NCI-H1092 treated with DMSO at 0.1 percent for 48 hours (cell line): ENCODE measurements around the gene ADAM19.

Source experiments
- DNase-seq: peaks from one replicate; lab custom pipeline; 2025; lab: John Stamatoyannopoulos, UW

Gene ADAM19

GRCh38 chr5:157594675-157595459 lies 19.3 kb upstream of the ADAM19 start:
- DNase-seq: no peak

- DNase-seq: no peak
These were observed 18.7 kb upstream of the ADAM19 start for GRCh38 chr5:157594257-157594656.

GRCh38 chr5:157593052-157593757 lies 17.6 kb upstream of the ADAM19 start:
- DNase-seq: no peak

- DNase-seq: no peak
These were observed 17.0 kb upstream of the ADAM19 start for GRCh38 chr5:157592594-157592993.

- no peak for DNase-seq
These were observed 14.9 kb upstream of the ADAM19 start for GRCh38 chr5:157590478-157590877.

- no peak for DNase-seq
These were observed 9.1 kb upstream of the ADAM19 start for GRCh38 chr5:157584628-157585027.

- DNase-seq: no peak
These were observed 7.4 kb upstream of the ADAM19 start for GRCh38 chr5:157582731-157583620.

GRCh38 chr5:157581901-157582300 lies 6.3 kb upstream of the ADAM19 start:
- DNase-seq: no peak

- no peak for DNase-seq
These were observed 2.7 kb upstream of the ADAM19 start for GRCh38 chr5:157578079-157578780.

GRCh38 chr5:157576678-157577077 lies 1.1 kb upstream of the ADAM19 start:
- DNase-seq: no peak

- peak; percentile 24 for DNase-seq
These were observed 857 bp downstream of the ADAM19 start for GRCh38 chr5:157574456-157575380.

- no peak for DNase-seq
These were observed 4.2 kb downstream of the ADAM19 start for GRCh38 chr5:157571357-157571827.

GRCh38 chr5:157570531-157571200 lies 4.9 kb downstream of the ADAM19 start:
- no peak for DNase-seq

GRCh38 chr5:157568720-157569119 lies 6.9 kb downstream of the ADAM19 start:
- no peak for DNase-seq

- DNase-seq: no peak
These were observed 7.4 kb downstream of the ADAM19 start for GRCh38 chr5:157568222-157568621.

- no peak for DNase-seq
These were observed 8.6 kb downstream of the ADAM19 start for GRCh38 chr5:157566902-157567489.

- no peak for DNase-seq
These were observed 11.5 kb downstream of the ADAM19 start for GRCh38 chr5:157563929-157564716.

GRCh38 chr5:157563373-157563928 lies 12.1 kb downstream of the ADAM19 start:
- no peak for DNase-seq
